GM12874 (cell line): ENCODE results near the gene PI4KB.

Source experiments
- TF ChIP-seq, protein P1 (sequence below): IDR thresholded peaks from 2 replicates; pipeline ENCODE4 v1.5.1; 2011; ENCODE audit warnings: low read depth, mild to moderate bottlenecking, control low read depth, low read length, moderate library complexity; ENCODE audit not compliant: insufficient read depth

Gene PI4KB

DNA sequence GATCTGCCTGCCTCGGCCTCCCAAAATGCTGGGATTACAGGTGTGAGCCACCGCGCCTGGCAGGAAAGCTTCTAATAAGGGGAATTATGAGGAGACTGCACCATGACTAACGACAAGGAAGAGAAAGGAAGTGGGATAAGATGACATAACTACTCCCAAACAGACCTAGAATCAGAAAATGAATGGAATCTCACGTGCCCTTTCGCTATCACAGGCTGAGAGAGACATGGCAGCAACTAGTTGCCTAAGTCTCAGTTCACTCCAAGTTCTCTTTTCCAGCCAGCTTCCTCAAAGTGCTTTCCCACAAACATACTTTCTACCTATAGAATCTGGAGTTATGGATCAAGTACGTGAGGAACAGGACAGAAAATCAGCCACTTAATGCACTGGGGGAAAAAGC lies 2.0 kb downstream of the PI4KB start:
- TF ChIP-seq, protein P1, sequence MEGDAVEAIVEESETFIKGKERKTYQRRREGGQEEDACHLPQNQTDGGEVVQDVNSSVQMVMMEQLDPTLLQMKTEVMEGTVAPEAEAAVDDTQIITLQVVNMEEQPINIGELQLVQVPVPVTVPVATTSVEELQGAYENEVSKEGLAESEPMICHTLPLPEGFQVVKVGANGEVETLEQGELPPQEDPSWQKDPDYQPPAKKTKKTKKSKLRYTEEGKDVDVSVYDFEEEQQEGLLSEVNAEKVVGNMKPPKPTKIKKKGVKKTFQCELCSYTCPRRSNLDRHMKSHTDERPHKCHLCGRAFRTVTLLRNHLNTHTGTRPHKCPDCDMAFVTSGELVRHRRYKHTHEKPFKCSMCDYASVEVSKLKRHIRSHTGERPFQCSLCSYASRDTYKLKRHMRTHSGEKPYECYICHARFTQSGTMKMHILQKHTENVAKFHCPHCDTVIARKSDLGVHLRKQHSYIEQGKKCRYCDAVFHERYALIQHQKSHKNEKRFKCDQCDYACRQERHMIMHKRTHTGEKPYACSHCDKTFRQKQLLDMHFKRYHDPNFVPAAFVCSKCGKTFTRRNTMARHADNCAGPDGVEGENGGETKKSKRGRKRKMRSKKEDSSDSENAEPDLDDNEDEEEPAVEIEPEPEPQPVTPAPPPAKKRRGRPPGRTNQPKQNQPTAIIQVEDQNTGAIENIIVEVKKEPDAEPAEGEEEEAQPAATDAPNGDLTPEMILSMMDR, result no peak

- TF ChIP-seq, protein P1, result no peak
These were observed 2.8 kb downstream of the PI4KB start for GRCh38 chr1:151324390-151324930.

- TF ChIP-seq, protein P1, result no peak
These were observed 8.2 kb downstream of the PI4KB start for GRCh38 chr1:151318975-151319374.

DNA sequence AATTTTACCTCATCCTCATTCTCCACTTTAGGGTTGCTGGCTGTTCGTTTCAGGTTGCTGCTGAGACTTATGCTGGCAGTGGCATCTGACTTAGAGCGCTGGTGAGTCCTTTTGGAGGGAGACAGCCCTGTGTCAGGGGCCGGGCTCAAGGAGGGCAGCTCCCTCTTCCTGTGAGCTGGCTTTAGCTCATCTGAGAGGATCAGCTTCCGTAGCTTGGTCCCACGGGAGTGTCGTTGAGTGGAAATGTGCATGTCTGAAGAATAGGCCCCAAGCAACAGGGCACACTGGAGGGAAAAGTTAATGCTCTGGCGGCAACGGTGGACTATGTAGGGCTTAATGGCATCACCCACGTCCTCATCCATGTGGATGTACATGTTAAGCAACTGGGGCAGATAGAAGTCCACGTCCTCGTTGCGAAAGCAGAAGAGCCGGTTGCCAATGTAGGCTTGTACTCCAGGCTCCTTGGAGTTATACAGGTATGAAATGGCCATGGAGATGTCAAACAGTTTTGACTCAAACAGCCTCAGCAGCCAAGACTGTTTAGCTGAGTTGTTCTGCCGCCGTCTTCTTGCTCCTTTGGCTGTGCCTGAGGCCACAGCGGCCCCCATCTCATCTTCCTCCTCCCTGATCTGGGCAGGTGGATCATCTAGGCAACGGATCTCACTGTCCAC lies 11.5 kb downstream of the PI4KB start:
- TF ChIP-seq, protein P1, result no peak

- TF ChIP-seq, protein P1, result no peak
These were observed 12.9 kb downstream of the PI4KB start for GRCh38 chr1:151314137-151314875.

GRCh38 chr1:151313501-151313900 lies 13.7 kb downstream of the PI4KB start:
- TF ChIP-seq, protein P1, result no peak

GRCh38 chr1:151312826-151313225 lies 14.4 kb downstream of the PI4KB start:
- TF ChIP-seq, protein P1, result no peak
